Uterus (tissue), 4 donors: Measurements from ENCODE around the gene FOXE1. TPM values are rescaled to one million over a fixed set of nuclear protein-coding genes. Genes with fewer than 3 reads are reported as not detected.

Experiments
- DNase-seq, 2 donors: peaks; one replicate each; pipeline ENCODE4 v3.0.0-alpha.2; 2019 to 2020
- H3K27ac ChIP-seq, 2 donors: fragments of 200-600 bp; sonication (generic); 1 replicate in 1 of 2; 2 replicates in 1 of 2; pipeline ENCODE4 v1.5.1; 2016 to 2018
- H3K27me3 ChIP-seq, 2 donors: fragments of 200-600 bp; sonication (generic); one replicate each; pipeline ENCODE4 v1.5.1; 2018 to 2019; ENCODE audit warnings: control low read depth in 1 of 2
- H3K36me3 ChIP-seq, 2 donors: fragments of 200-600 bp; sonication (generic); one replicate each; pipeline ENCODE4 v1.5.1; 2019; ENCODE audit warnings: control low read depth in 1 of 2
- H3K4me1 ChIP-seq, 2 donors: fragments of 200-600 bp; sonication (generic); one replicate each; pipeline ENCODE4 v1.5.1; 2018 to 2019; ENCODE audit warnings: control low read depth in 1 of 2
- H3K4me3 ChIP-seq, 2 donors: fragments of 200-600 bp; sonication (generic); 1 replicate in 1 of 2; 2 replicates in 1 of 2; pipeline ENCODE4 v1.5.1; 2018 to 2019; ENCODE audit warnings: mild to moderate bottlenecking in 1 of 2
- H3K9me3 ChIP-seq, 2 donors: fragments of 200-600 bp; sonication (generic); one replicate each; pipeline ENCODE4 v1.5.1; 2019; ENCODE audit warnings: control low read depth in 1 of 2
- POLR2A ChIP-seq, 2 donors: fragments of 450-650 bp; IDR thresholded peaks; one replicate each; pipeline ENCODE4 v1.6.1; 2016; ENCODE audit warnings: antibody characterized with exemption in 2 of 2, mild to moderate bottlenecking in 1 of 2, moderate library complexity in 1 of 2
- intact Hi-C: fragments of 100-400 bp; cut with DNase I; formaldehyde crosslinking; loops from one replicate; pipeline ENCODE4 v1.15.1; 2023; ENCODE audit warnings: low total_unique reads
- total RNA-seq, 4 donors: library from RNA; depleted of rRNA in 3 of 4; stranded (reverse); fragments of >200 nt in 3 of 4; gene quantifications; one replicate each; pipeline versions ENCODE4 v1.1.0 to v1.2.4, GENCODE V29; 2014 to 2023
- TF ChIP-seq, protein P1 (sequence below), 4 experiments: fragments of 200-600 bp in 2 of 4; fragments of 450-650 bp in 2 of 4; sonication (generic) in 2 of 4; IDR thresholded peaks; one replicate each; pipeline ENCODE4 v1.5.1; 2016 to 2019; ENCODE audit warnings: antibody characterized with exemption in 4 of 4, mild to moderate bottlenecking in 2 of 4, moderate library complexity in 1 of 4
- donor health status: DM: yes; HTN: yes; CAD: no.

FOXE1 gene
- total RNA-seq, 4 donors from 2014 or later, result not detected

DNA sequence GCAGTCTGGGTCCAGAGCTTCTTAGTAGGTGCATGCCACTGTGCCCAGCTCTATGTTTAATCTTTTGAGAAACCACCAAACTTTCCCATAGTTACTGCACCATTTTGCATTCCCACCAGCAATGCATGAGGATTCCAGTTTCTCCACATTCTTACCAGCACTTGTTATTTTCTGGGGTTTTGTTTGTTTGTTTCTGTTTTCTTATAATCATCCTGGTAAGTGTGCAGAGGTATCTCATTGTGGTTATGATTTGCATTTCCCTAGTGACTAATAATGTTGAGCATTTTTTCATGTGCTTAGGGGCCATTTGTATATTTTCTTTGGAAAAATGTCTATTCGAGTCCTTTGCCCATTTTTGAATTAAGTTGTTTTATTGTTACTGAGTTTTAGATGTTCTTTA lies 11.4 kb downstream of the FOXE1 start:
- DNase-seq, result no peak
- Histone ChIP-seq H3K9me3 (peaks cover 0 to 13% of the 10 kb centered on the region in 2 donors), H3K4me3 (no peak overlapping the region), H3K4me1 (no peaks in the 10 kb centered on the region), H3K27ac (no peak overlapping the region), H3K27me3 (no peaks in the 10 kb centered on the region), H3K36me3 (no peaks in the 10 kb centered on the region)
- intact Hi-C loops, result no loop called here
- TF ChIP-seq POLR2A (IDR thresholded peaks at IDR 0.05), result no peak
- TF ChIP-seq, protein P1, sequence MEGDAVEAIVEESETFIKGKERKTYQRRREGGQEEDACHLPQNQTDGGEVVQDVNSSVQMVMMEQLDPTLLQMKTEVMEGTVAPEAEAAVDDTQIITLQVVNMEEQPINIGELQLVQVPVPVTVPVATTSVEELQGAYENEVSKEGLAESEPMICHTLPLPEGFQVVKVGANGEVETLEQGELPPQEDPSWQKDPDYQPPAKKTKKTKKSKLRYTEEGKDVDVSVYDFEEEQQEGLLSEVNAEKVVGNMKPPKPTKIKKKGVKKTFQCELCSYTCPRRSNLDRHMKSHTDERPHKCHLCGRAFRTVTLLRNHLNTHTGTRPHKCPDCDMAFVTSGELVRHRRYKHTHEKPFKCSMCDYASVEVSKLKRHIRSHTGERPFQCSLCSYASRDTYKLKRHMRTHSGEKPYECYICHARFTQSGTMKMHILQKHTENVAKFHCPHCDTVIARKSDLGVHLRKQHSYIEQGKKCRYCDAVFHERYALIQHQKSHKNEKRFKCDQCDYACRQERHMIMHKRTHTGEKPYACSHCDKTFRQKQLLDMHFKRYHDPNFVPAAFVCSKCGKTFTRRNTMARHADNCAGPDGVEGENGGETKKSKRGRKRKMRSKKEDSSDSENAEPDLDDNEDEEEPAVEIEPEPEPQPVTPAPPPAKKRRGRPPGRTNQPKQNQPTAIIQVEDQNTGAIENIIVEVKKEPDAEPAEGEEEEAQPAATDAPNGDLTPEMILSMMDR (IDR thresholded peaks at IDR 0.05), result no peak

DNA sequence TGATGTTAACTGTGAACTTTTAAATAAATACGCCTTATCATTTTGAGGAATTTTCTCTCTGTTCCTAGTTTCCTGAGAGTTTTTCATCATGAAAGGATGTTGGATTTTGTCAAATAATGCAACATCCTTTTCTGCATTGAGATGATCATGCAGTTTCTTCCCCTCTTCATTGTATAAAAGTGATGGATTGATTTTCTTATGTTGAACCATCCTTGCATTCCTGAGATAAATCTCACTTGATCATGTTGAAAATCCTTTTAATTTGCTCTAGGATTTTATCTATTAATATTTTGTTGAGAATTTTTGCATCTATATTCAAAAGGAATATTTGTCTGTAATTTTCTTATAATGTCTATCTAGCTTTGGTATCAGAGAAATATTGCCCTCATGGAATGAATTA lies 13.3 kb downstream of the FOXE1 start:
- no peak for TF ChIP-seq POLR2A (IDR thresholded peaks at IDR 0.05)
- TF ChIP-seq, protein P1 (IDR thresholded peaks at IDR 0.05), result no peak

DNA sequence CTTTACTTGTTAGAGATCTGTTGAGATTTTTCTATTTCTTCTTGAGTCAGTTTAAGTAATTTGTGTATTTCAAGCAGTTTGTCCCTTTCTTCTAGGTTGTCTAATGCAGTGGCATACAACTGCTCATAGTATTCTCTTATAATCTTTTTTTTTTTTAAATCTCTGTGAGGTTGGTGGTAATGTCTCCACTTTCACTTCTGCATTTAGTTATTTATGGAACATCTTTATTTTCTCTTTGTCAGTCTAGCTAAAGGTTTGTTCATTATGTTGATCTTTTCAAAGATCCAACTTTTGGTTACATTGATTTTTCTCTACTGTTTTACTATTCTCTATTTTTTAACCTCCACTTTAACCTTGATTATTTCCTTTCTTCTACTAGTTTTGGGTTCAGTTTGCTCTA lies 13.8 kb downstream of the FOXE1 start:
- Histone ChIP-seq H3K36me3 (no peaks in the 10 kb centered on the region), H3K27ac (no peak overlapping the region), H3K9me3 (peaks cover 0 to 13% of the 10 kb centered on the region in 2 donors), H3K4me3 (no peak overlapping the region), H3K4me1 (no peaks in the 10 kb centered on the region), H3K27me3 (no peaks in the 10 kb centered on the region)
- DNase-seq, result no peak
- TF ChIP-seq, protein P1 (IDR thresholded peaks at IDR 0.05), result no peak
- no peak for TF ChIP-seq POLR2A (IDR thresholded peaks at IDR 0.05)
- intact Hi-C loops, result no loop called here

More for the DNA sequence above, 13.3 kb downstream of the FOXE1 start:
- intact Hi-C loops, result no loop called here
- Histone ChIP-seq H3K27me3 (no peaks in the 10 kb centered on the region), H3K9me3 (peaks cover 0 to 13% of the 10 kb centered on the region in 2 donors), H3K36me3 (no peaks in the 10 kb centered on the region), H3K27ac (no peak overlapping the region), H3K4me1 (no peaks in the 10 kb centered on the region), H3K4me3 (no peak overlapping the region)
- DNase-seq, result no peak

DNA sequence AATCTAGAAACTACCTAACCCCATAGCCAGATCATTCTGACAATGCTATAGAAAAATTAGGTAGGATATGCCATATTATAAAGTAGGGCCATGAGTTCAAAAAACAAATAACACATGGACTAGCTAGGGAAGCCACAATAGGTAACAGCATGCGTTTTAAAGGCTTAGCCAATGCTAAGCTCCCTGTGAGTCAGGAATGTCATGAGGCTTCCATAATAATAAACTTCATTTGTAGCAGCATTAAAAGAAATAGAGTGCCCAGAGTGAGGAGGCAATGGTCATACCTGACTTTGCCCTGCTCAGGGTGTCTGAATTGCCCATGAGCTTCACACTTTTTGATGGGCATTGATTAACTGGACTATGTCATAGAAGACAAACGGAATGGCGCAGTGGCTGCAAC lies 15.8 kb downstream of the FOXE1 start:
- H3K4me1 ChIP-seq, result no peaks in the 10 kb centered on the region
- no peaks in the 10 kb centered on the region for H3K27me3 ChIP-seq
- H3K4me3 ChIP-seq, result no peak overlapping the region
- peaks cover 0 to 13% of the 10 kb centered on the region in 2 donors for H3K9me3 ChIP-seq
- H3K36me3 ChIP-seq, result no peaks in the 10 kb centered on the region
- no peak for TF ChIP-seq POLR2A (IDR thresholded peaks at IDR 0.05)
- TF ChIP-seq, protein P1 (IDR thresholded peaks at IDR 0.05), result no peak
- intact Hi-C loops, result no loop called here
- H3K27ac ChIP-seq, result no peak overlapping the region
- no peak for DNase-seq

DNA sequence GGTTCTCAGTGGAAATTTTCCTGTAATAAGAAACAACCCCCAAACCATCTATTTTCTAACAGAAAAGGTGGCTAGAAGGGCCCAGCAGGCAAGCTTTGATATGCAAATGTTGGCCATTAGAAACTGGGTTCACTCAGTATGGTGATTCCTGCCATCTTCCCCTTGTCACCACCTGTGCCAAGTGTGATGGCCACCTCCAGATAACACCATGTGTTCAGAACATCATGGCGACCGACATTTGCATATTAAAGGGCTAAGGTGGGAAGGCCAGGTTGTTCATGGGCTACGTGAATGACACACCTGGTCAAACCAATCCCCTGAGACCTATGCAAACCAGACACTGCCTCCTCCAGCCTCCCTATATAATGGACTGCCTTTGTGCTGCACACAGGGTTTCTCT lies 20.4 kb downstream of the FOXE1 start:
- H3K36me3 ChIP-seq, result no peaks in the 10 kb centered on the region
- H3K9me3 ChIP-seq, result no peaks in the 10 kb centered on the region
- TF ChIP-seq, protein P1 (IDR thresholded peaks at IDR 0.05), result no peak
- no peak for TF ChIP-seq POLR2A (IDR thresholded peaks at IDR 0.05)
- H3K27ac ChIP-seq, result no peak overlapping the region
- no peaks in the 10 kb centered on the region for H3K27me3 ChIP-seq
- no peak overlapping the region for H3K4me3 ChIP-seq
- no peak for DNase-seq
- H3K4me1 ChIP-seq, result no peaks in the 10 kb centered on the region
- intact Hi-C loops, result no loop called here
